ENCODE data around the gene DIO3. TPM values are rescaled to one million over a fixed set of nuclear protein-coding genes. Genes with fewer than 3 reads are reported as not detected.

DIO3 gene
- total and polyA plus RNA-seq, 4 donors, result 0.91 to 7.1 (median 1.4) TPM

GRCh38 chr14:101573289-101573688 is 12.0 kb downstream of the DIO3 start:
- WGBS, 2 donors, result 79 to 86% methylated on average over 8 of the region's 8 CpGs
- DNase-seq, result no peak

GRCh38 chr14:101575581-101575980 is 14.3 kb downstream of the DIO3 start:
- no peak for ATAC-seq (ENCODE audit: insufficient read depth, low FRiP score)
- no peaks in the 10 kb centered on the region for H3K4me1 ChIP-seq (ENCODE audit: control insufficient read depth in 5 of 5, insufficient read depth in 5 of 5, low read length in 5 of 5)
- no peak overlapping the region for H3K9ac ChIP-seq (ENCODE audit: insufficient read depth in 1 of 2, low read length in 2 of 2)
- WGBS, 2 donors, result 79 to 89% methylated on average over 4 of the region's 4 CpGs
- TF ChIP-seq CTCF (IDR thresholded peaks at IDR 0.05; ENCODE audit: control extremely low read depth, extremely low read depth), result no peak
- H3K4me3 ChIP-seq, result no peak overlapping the region
- peaks cover 0 to 7% (median 0%) of the 10 kb centered on the region in 4 donors for H3K9me3 ChIP-seq (ENCODE audit: control insufficient read depth in 4 of 4, insufficient read depth in 3 of 4, low read length in 3 of 4)
- peaks cover 0 to 7% (median 5%) of the 10 kb centered on the region in 3 donors for H3K27me3 ChIP-seq (ENCODE audit: control insufficient read depth in 3 of 3, insufficient read depth in 3 of 3, low read length in 2 of 3)
- no peak for DNase-seq
- H3K27ac ChIP-seq (ENCODE audit: low read depth in 1 of 2, low read length in 1 of 2), result no peak overlapping the region
- H3K36me3 ChIP-seq (ENCODE audit: control insufficient read depth in 4 of 4, insufficient read depth in 4 of 4, low read length in 4 of 4), result no peaks in the 10 kb centered on the region

More at GRCh38 chr14:101573289-101573688, 12.0 kb downstream of the DIO3 start:
- ATAC-seq (ENCODE audit: insufficient read depth, low FRiP score), result no peak
- Histone ChIP-seq H3K4me3 (no peak overlapping the region), H3K9ac (ENCODE audit: insufficient read depth in 1 of 2, low read length in 2 of 2) (no peak overlapping the region), H3K27ac (ENCODE audit: low read depth in 1 of 2, low read length in 1 of 2) (no peak overlapping the region), H3K36me3 (ENCODE audit: control insufficient read depth in 4 of 4, insufficient read depth in 4 of 4, low read length in 4 of 4) (no peaks in the 10 kb centered on the region), H3K4me1 (ENCODE audit: control insufficient read depth in 5 of 5, insufficient read depth in 5 of 5, low read length in 5 of 5) (no peaks in the 10 kb centered on the region), H3K27me3 (ENCODE audit: control insufficient read depth in 3 of 3, insufficient read depth in 3 of 3, low read length in 2 of 3) (peaks cover 0 to 14% (median 5%) of the 10 kb centered on the region in 3 donors), H3K9me3 (ENCODE audit: control insufficient read depth in 4 of 4, insufficient read depth in 3 of 4, low read length in 3 of 4) (peaks cover 0 to 5% (median 0%) of the 10 kb centered on the region in 4 donors)
- no peak for TF ChIP-seq CTCF (IDR thresholded peaks at IDR 0.05; ENCODE audit: control extremely low read depth, extremely low read depth)

GRCh38 chr14:101577221-101577909 is 16.1 kb downstream of the DIO3 start:
- DNase-seq (no peak), ATAC-seq (ENCODE audit: insufficient read depth, low FRiP score) (no peak)
- Histone ChIP-seq H3K36me3 (ENCODE audit: control insufficient read depth in 4 of 4, insufficient read depth in 4 of 4, low read length in 4 of 4) (no peaks in the 10 kb centered on the region), H3K27me3 (ENCODE audit: control insufficient read depth in 3 of 3, insufficient read depth in 3 of 3, low read length in 2 of 3) (peaks cover 0 to 5% (median 0%) of the 10 kb centered on the region in 3 donors), H3K4me3 (no peak overlapping the region), H3K27ac (ENCODE audit: low read depth in 1 of 2, low read length in 1 of 2) (no peak overlapping the region), H3K4me1 (ENCODE audit: control insufficient read depth in 5 of 5, insufficient read depth in 5 of 5, low read length in 5 of 5) (no peaks in the 10 kb centered on the region), H3K9me3 (ENCODE audit: control insufficient read depth in 4 of 4, insufficient read depth in 3 of 4, low read length in 3 of 4) (peaks cover 0 to 5% (median 0%) of the 10 kb centered on the region in 4 donors), H3K9ac (ENCODE audit: insufficient read depth in 1 of 2, low read length in 2 of 2) (no peak overlapping the region)
- 87 to 95% methylated on average over 10 of the region's 10 CpGs for WGBS, 2 donors
- TF ChIP-seq CTCF (IDR thresholded peaks at IDR 0.05; ENCODE audit: control extremely low read depth, extremely low read depth), result no peak
